ENCODE measurements around the gene CHCHD5. TPM values are rescaled to one million over a fixed set of nuclear protein-coding genes. Genes with fewer than 3 reads are reported as not detected.

Gene CHCHD5
- total and polyA plus RNA-seq, 12 donors: 15.0 to 36.2 (median 25.0) TPM

DNA sequence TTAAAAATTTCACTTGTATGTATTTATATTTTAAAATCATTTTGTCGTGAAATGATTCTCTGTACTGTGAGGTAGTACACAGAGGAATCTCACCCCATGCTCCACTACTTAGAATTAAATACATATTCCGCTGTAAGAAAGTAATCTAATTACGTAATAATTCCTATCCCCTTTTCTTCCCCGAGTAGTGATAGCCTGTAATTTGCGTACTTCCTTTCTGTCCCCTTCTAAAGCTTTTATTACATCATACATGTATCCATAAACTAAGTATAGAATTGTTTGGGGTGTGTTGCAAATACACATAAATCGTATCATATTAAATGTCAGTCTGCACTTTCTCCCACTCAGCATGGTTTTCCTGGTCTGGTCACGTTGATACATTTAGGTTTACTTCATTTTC is 12.4 kb upstream of the CHCHD5 start:
- intact Hi-C loops (cut with DNase I): no loop called here
- whole genome bisulfite sequencing, 2 donors: 89% methylated on average over 7 of the region's 7 CpGs
- H3K27me3 ChIP-seq: no peaks in the 10 kb centered on the region
- DNase-seq (no peak), ATAC-seq (no peak)
- peaks cover 0 to 98% (median 66%) of the 10 kb centered on the region in 9 donors for H3K36me3 ChIP-seq
- no peaks in the 10 kb centered on the region for H3K4me1 ChIP-seq
- H3K9me3 ChIP-seq: peaks cover 0 to 15% (median 0%) of the 10 kb centered on the region in 11 donors
- TF ChIP-seq, protein P1, sequence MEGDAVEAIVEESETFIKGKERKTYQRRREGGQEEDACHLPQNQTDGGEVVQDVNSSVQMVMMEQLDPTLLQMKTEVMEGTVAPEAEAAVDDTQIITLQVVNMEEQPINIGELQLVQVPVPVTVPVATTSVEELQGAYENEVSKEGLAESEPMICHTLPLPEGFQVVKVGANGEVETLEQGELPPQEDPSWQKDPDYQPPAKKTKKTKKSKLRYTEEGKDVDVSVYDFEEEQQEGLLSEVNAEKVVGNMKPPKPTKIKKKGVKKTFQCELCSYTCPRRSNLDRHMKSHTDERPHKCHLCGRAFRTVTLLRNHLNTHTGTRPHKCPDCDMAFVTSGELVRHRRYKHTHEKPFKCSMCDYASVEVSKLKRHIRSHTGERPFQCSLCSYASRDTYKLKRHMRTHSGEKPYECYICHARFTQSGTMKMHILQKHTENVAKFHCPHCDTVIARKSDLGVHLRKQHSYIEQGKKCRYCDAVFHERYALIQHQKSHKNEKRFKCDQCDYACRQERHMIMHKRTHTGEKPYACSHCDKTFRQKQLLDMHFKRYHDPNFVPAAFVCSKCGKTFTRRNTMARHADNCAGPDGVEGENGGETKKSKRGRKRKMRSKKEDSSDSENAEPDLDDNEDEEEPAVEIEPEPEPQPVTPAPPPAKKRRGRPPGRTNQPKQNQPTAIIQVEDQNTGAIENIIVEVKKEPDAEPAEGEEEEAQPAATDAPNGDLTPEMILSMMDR (IDR thresholded peaks at IDR 0.05): no peak
- H3K27ac ChIP-seq: no peak overlapping the region
- H3K4me3 ChIP-seq: no peak overlapping the region

GRCh38 chr2:112577756-112578155 is 6.7 kb upstream of the CHCHD5 start:
- peaks cover 0 to 13% (median 7%) of the 10 kb centered on the region in 9 donors for H3K4me1 ChIP-seq
- no peak for ATAC-seq
- intact Hi-C loops (cut with DNase I): no loop called here
- TF ChIP-seq, protein P1 (IDR thresholded peaks at IDR 0.05): peak in 1 of 9 donors; percentile 5
- 39 to 44% methylated on average over 5 of the region's 5 CpGs for WGBS, 2 donors
- peaks cover 0 to 40% (median 20%) of the 10 kb centered on the region in 9 donors for H3K36me3 ChIP-seq
- no peaks in the 10 kb centered on the region for H3K9me3 ChIP-seq
- no peaks in the 10 kb centered on the region for H3K27me3 ChIP-seq
- H3K4me3 ChIP-seq: no peak overlapping the region
- DNase-seq: no peak
- no peak overlapping the region for H3K27ac ChIP-seq

DNA sequence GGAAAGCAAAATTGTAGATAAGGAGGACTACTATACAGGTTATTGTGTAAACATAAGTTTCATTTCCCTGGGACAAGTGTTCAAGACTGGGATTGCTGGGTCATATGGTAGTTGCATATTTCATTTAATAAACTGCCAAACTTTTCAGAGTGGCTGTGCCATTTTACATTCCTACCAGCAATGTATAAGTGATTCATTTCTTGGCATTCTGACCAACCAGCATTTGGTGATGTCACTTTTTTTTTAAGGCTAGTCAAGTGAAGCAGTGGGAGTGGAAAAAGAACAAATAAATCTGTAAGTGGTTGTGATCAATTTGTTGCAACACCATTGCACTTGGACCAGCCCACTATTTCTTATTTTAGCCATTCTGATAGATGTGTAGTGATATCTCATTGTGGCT is 5.2 kb upstream of the CHCHD5 start:
- intact Hi-C loops (cut with DNase I): no loop called here

GRCh38 chr2:112580084-112580483 is 4.3 kb upstream of the CHCHD5 start:
- WGBS, 2 donors: 91 to 93% methylated on average over 7 of the region's 7 CpGs
- Histone ChIP-seq H3K36me3 (peaks cover 0 to 17% (median 3%) of the 10 kb centered on the region in 9 donors), H3K9me3 (no peaks in the 10 kb centered on the region), H3K27me3 (no peaks in the 10 kb centered on the region), H3K27ac (no peak overlapping the region), H3K4me3 (no peak overlapping the region), H3K4me1 (peaks cover 0 to 27% (median 15%) of the 10 kb centered on the region in 9 donors)
- intact Hi-C loops (cut with DNase I): loop anchor here in 8 of 10 donors (5.0 to 10.0 kb wide), 5 partner anchors 95 to 528 kb away; partner anchors contain the start of genes TTL (in 6 of the 8) and ZC3H8 (in 1 of the 8)
- no peak for ATAC-seq
- TF ChIP-seq, protein P1 (IDR thresholded peaks at IDR 0.05): no peak
- DNase-seq: no peak

More for the DNA sequence above, 5.2 kb upstream of the CHCHD5 start:
- DNase-seq (no peak), ATAC-seq (no peak)
- no peaks in the 10 kb centered on the region for H3K27me3 ChIP-seq
- peaks cover 0 to 26% (median 9%) of the 10 kb centered on the region in 9 donors for H3K36me3 ChIP-seq
- H3K4me1 ChIP-seq: peaks cover 0 to 24% (median 10%) of the 10 kb centered on the region in 9 donors
- no peak overlapping the region for H3K4me3 ChIP-seq
- TF ChIP-seq, protein P1 (IDR thresholded peaks at IDR 0.05): no peak
- H3K9me3 ChIP-seq: no peaks in the 10 kb centered on the region
- H3K27ac ChIP-seq: no peak overlapping the region

All from heart right ventricle (tissue), 16 donors.